ENCODE results near the gene CD59. TPM values are rescaled to one million over a fixed set of nuclear protein-coding genes. Genes with fewer than 3 reads are reported as not detected.

CD59 gene
- total and polyA plus RNA-seq, 9 of the 15 experiments (the other 6 are each of a cell fraction or from before 2014, with no cell fraction given), result 38.1 to 338 (median 173) TPM

GRCh38 chr11:33773987-33774735 lies 37.9 kb upstream of the CD59 start, which contains the start of gene FBXO3 (continued):
- TF ChIP-seq ZNF518B (CRISPR knock-in tag; IDR thresholded peaks at IDR 0.05), result no peak
- 0 out of 4 replicates have a peak, but pooled peaks of 1 of the 2 experiments have one; percentile 39 for TF ChIP-seq UBTF (IDR thresholded peaks at IDR 0.05; ENCODE audit: borderline replicate concordance in 1 of 2, low read depth in 2 of 2, low read length in 2 of 2)
- TF ChIP-seq TFAP4 (CRISPR knock-in tag; IDR thresholded peaks at IDR 0.05; ENCODE audit: borderline replicate concordance), result 0 out of 2 replicates have a peak, but pooled peaks have one; percentile 5
- 0 out of 2 replicates have a peak, but pooled peaks have one; percentile 42 for TF ChIP-seq NFRKB (IDR thresholded peaks at IDR 0.05; ENCODE audit: low read depth)
- TF ChIP-seq NFIC (IDR thresholded peaks at IDR 0.05), result peak; percentile 26; the same call in 1 of the 2 replicates
- TF ChIP-seq STAT5B (CRISPR knock-in tag; IDR thresholded peaks at IDR 0.05), result no peak
- no peak for TF ChIP-seq PML (IDR thresholded peaks at IDR 0.05; ENCODE audit: low read length)
- TF ChIP-seq ATF7 (IDR thresholded peaks at IDR 0.05), result 0 out of 2 replicates have a peak, but pooled peaks have one; percentile 17
- peak; percentile 46; the same call in 1 of the 2 replicates for TF ChIP-seq NKRF (IDR thresholded peaks at IDR 0.05; ENCODE audit: borderline replicate concordance)
- peak; percentile 22 for TF ChIP-seq SAP30 (IDR thresholded peaks at IDR 0.05; ENCODE audit: borderline replicate concordance, insufficient read depth, low read depth, low read length, poor library complexity, severe bottlenecking)
- peak; percentile 70 for TF ChIP-seq PHF8 (IDR thresholded peaks at IDR 0.05; ENCODE audit: borderline replicate concordance, low read length)
- TF ChIP-seq ERF (CRISPR knock-in tag; IDR thresholded peaks at IDR 0.05), result no peak
- no peak for TF ChIP-seq ZNF24 (IDR thresholded peaks at IDR 0.05)
- no peak for TF ChIP-seq ZNF232 (CRISPR knock-in tag; IDR thresholded peaks at IDR 0.05)
- no peak for TF ChIP-seq FOXO4 (CRISPR knock-in tag; IDR thresholded peaks at IDR 0.05)
- TF ChIP-seq ZNF274 (IDR thresholded peaks at IDR 0.05; ENCODE audit: borderline replicate concordance, low read depth, low read length), result no peak

Data from K562 (cell line).